Gastroesophageal sphincter (tissue), 4 donors: ENCODE measurements around the gene S100A12. TPM values are rescaled to one million over a fixed set of nuclear protein-coding genes. Genes with fewer than 3 reads are reported as not detected.

Experiments
- ATAC-seq: fragments of 150-250 bp; one replicate; pipeline ENCODE4 v1.9.1; 2016; ENCODE audit warnings: mild to moderate bottlenecking, moderate library complexity
- H3K27ac ChIP-seq, 4 donors: fragments of 200-600 bp; sonication (generic) in 3 of 4; 1 replicate in 3 of 4; 2 replicates in 1 of 4; pipeline ENCODE4 v1.5.1; 2016 to 2019
- H3K27me3 ChIP-seq: fragments of 200-600 bp; sonication (generic); one replicate; pipeline ENCODE4 v1.5.1; 2019
- H3K36me3 ChIP-seq, 2 donors: fragments of 200-600 bp; sonication (generic); one replicate each; pipeline ENCODE4 v1.5.1; 2019; ENCODE audit warnings: control low read depth in 1 of 2
- H3K4me1 ChIP-seq, 3 donors: fragments of 200-600 bp; sonication (generic); 1 replicate in 2 of 3; 2 replicates in 1 of 3; pipeline ENCODE4 v1.5.1; 2016 to 2019; ENCODE audit warnings: control low read depth in 2 of 3
- H3K4me3 ChIP-seq, 2 donors: fragments of 200-600 bp; sonication (generic); one replicate each; pipeline ENCODE4 v1.5.1; 2019; ENCODE audit warnings: mild to moderate bottlenecking in 1 of 2, moderate library complexity in 1 of 2
- H3K9me3 ChIP-seq, 3 donors: fragments of 200-600 bp; sonication (generic); one replicate each; pipeline ENCODE4 v1.5.1; 2017 to 2019; ENCODE audit warnings: control low read depth in 2 of 3
- EP300 ChIP-seq: sonication (generic); formaldehyde crosslinking; IDR thresholded peaks from one replicate; pipeline ENCODE4 v1.6.1; 2017; ENCODE audit warnings: antibody characterized with exemption, mild to moderate bottlenecking
- POLR2A ChIP-seq, 2 donors: fragments of 450-650 bp; IDR thresholded peaks; one replicate each; pipeline ENCODE4 v1.6.1; 2017; ENCODE audit warnings: antibody characterized with exemption in 2 of 2, mild to moderate bottlenecking in 2 of 2, moderate library complexity in 1 of 2
- POLR2AphosphoS5 ChIP-seq: sonication (generic); formaldehyde crosslinking; IDR thresholded peaks from one replicate; pipeline ENCODE4 v1.6.1; 2017; ENCODE audit warnings: antibody characterized with exemption
- WGBS, 2 donors: methylation state at CpG; one replicate each; pipeline ENCODE4 v1.1.5; 2018; ENCODE audit warnings: low coverage in 1 of 2; 5-methylcytosine and 5-hydroxymethylcytosine counted together
- total RNA-seq, 4 donors: library from RNA; depleted of rRNA; stranded (reverse); fragments of >200 nt; gene quantifications; one replicate each; pipeline ENCODE4 v1.1.0, GENCODE V29; 2016
- TF ChIP-seq, protein P1 (sequence below), 4 experiments: fragments of 200-600 bp in 2 of 4; fragments of 450-650 bp in 2 of 4; sonication (generic) in 1 of 4; IDR thresholded peaks; one replicate each; pipeline ENCODE4 v1.5.1; 2017 to 2019; ENCODE audit warnings: antibody characterized with exemption in 4 of 4, mild to moderate bottlenecking in 2 of 4, moderate library complexity in 2 of 4

Gene S100A12
- total RNA-seq, 4 donors from 2014 or later, result 1.4 to 21.1 (median 12.6) TPM; not detected in 1

DNA sequence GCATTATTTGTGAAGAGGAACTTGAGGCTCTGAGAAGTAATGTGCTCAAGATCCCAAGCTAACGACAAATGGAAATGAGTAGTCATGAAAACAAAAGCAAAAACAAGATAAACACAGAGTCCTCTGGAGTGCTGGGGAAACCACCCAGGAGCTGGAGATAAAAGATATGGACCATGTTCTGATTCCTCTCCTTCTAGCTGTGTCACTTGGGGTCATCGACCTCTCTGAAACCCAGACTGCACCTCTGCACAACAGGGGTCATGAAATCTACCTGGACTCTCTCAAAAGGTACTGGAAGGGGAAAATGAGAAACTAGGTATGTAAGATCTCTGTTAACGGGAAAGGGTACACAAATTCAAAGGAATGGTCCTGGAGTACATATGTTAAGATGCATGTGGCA, 33.2 kb downstream of the S100A12 start:
- Histone ChIP-seq H3K27me3 (peaks cover 57% of the 10 kb centered on the region), H3K36me3 (no peaks in the 10 kb centered on the region), H3K4me1 (no peaks in the 10 kb centered on the region), H3K27ac (no peak overlapping the region), H3K4me3 (no peak overlapping the region), H3K9me3 (no peaks in the 10 kb centered on the region)
- ATAC-seq, result no peak
- 62 to 86% methylated on average over 1 to 3 of the region's 3 CpGs for WGBS, 2 donors
- no peak for TF ChIP-seq POLR2A (IDR thresholded peaks at IDR 0.05)
- no peak for TF ChIP-seq EP300
- TF ChIP-seq, protein P1, sequence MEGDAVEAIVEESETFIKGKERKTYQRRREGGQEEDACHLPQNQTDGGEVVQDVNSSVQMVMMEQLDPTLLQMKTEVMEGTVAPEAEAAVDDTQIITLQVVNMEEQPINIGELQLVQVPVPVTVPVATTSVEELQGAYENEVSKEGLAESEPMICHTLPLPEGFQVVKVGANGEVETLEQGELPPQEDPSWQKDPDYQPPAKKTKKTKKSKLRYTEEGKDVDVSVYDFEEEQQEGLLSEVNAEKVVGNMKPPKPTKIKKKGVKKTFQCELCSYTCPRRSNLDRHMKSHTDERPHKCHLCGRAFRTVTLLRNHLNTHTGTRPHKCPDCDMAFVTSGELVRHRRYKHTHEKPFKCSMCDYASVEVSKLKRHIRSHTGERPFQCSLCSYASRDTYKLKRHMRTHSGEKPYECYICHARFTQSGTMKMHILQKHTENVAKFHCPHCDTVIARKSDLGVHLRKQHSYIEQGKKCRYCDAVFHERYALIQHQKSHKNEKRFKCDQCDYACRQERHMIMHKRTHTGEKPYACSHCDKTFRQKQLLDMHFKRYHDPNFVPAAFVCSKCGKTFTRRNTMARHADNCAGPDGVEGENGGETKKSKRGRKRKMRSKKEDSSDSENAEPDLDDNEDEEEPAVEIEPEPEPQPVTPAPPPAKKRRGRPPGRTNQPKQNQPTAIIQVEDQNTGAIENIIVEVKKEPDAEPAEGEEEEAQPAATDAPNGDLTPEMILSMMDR (IDR thresholded peaks at IDR 0.05), result no peak
- TF ChIP-seq POLR2AphosphoS5, result no peak

DNA sequence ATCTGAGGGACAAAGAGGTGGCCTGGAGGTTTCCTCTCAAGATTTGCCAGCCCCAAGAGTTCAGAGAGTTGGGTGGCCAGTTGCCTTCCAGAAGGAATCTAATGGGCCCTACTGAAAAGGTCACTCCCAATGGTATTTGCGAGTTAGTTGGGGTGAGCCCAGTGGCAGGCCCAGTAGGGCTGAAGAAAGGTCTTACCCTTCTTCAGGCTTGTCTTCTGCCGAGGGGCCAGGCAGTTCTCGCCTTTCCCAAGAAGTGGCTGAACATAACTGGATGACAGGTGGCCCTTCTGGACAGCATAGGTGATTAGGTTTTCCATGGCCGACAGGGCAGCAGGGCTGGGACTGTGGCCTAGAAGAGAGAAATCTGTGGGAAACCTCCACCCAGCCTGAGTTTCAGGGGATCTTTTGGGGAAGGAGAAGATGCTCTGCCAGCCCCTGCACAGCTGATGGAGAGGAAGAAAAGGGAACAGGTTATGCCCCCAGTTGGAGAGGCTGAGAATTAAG, 33.9 kb downstream of the S100A12 start:
- WGBS, 2 donors, result 93% methylated on average over 3 of the region's 4 CpGs; no CpG with 5 or more reads in 1 of the 2 donors
- no peak overlapping the region for H3K4me3 ChIP-seq
- H3K27me3 ChIP-seq, result peaks cover 50% of the 10 kb centered on the region
- no peaks in the 10 kb centered on the region for H3K4me1 ChIP-seq
- no peaks in the 10 kb centered on the region for H3K36me3 ChIP-seq
- H3K27ac ChIP-seq, result no peak overlapping the region
- ATAC-seq, result no peak
- TF ChIP-seq POLR2A (IDR thresholded peaks at IDR 0.05) (no peak), POLR2AphosphoS5 (no peak), EP300 (no peak)
- H3K9me3 ChIP-seq, result no peaks in the 10 kb centered on the region

DNA sequence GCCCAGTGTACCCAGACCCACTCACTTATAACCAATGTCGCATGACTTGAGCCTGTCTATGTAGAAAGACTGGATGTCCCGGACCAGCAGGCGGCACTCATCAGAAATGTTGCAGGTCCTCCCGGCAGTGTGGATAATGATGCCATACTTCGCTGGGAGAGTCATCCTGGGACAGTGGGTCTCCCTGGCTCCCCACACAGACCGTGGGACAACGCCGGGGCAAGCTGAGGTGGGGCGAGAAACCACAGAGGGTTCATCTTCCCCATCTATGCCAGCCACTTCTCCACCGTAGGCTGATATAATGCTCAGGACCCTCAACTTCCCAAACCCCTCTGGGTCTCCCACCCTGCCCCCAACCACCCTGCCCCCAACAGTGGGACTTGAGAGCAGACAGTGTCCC, 35.1 kb downstream of the S100A12 start:
- no peaks in the 10 kb centered on the region for H3K9me3 ChIP-seq
- H3K4me3 ChIP-seq, result no peak overlapping the region
- peaks cover 38% of the 10 kb centered on the region for H3K27me3 ChIP-seq
- no peak for ATAC-seq
- 83 to 91% methylated on average over 6 to 10 of the region's 10 CpGs for WGBS, 2 donors
- H3K4me1 ChIP-seq, result no peaks in the 10 kb centered on the region
- no peaks in the 10 kb centered on the region for H3K36me3 ChIP-seq
- TF ChIP-seq, protein P1 (IDR thresholded peaks at IDR 0.05), result no peak
- no peak overlapping the region for H3K27ac ChIP-seq

DNA sequence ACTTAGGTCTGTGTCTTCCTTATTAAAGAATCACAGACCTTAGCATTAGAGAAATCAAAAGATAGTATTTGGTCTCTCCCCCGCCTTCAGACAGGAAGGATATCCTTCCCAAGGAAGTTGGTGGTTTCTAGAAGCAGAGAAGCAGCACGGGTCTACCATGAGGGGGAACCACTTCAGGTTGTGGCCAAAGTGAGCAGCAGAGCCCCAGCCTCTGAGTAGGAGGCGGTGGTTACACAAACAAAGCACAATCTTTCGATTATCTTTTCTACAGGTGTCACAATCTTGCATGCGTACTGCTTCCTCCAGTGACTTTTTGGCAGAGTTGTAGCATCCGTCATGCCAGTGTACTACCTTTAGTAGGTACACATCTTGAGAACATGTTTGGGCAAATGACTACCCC, 35.6 kb downstream of the S100A12 start:
- Histone ChIP-seq H3K36me3 (no peaks in the 10 kb centered on the region), H3K4me3 (no peak overlapping the region), H3K27me3 (peaks cover 33% of the 10 kb centered on the region), H3K4me1 (no peaks in the 10 kb centered on the region), H3K9me3 (no peaks in the 10 kb centered on the region), H3K27ac (no peak overlapping the region)
- TF ChIP-seq POLR2AphosphoS5 (no peak), EP300 (no peak), POLR2A (IDR thresholded peaks at IDR 0.05) (no peak)
- TF ChIP-seq, protein P1 (IDR thresholded peaks at IDR 0.05), result no peak
- 67 to 71% methylated on average over 5 of the region's 6 CpGs for WGBS, 2 donors
- no peak for ATAC-seq

DNA sequence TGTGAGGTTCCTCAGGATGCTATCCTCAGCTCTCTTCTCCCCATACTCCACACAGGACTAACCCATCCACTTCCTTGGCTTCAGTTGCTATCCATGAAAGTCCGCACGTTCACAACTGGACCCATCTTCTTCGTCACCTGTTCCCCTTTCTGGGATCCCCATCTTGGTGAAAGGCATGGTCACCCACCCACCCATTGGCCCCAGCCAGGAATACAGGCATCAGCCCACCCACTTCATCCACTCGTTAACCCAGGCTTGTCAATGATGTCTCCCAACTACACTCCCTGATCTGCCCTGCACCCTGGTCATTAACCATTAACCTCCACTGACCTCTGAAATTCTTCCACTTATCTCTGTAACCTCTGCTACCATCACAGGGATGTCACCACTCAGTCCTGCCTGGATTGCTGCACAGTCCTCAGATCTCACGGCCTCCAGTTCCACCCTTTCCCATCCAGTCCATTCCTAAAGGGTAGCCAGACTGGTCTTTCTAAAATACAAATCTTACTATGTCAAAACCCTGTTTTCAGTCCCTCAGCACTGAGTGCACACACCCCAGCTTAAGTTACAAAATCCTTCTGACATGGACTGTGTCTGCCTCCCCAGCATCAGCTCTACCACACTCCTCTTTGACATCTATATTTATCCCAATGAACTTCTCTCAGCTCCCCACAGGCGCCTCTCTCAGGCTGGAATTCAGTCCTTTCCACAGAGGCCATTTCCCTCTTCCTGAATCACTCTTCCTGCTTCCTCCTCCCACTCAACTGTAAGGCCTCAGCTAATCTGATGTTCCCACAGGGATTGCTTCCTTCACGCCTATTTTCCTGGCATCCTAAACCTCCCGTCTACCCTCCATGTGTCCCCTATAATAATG, 37.2 kb downstream of the S100A12 start:
- H3K4me1 ChIP-seq, result no peaks in the 10 kb centered on the region
- WGBS, 2 donors, result 57 to 61% methylated on average over 8 of the region's 8 CpGs
- no peak overlapping the region for H3K27ac ChIP-seq
- H3K4me3 ChIP-seq, result no peak overlapping the region
- TF ChIP-seq POLR2A (IDR thresholded peaks at IDR 0.05), result no peak
- TF ChIP-seq POLR2AphosphoS5, result no peak
- TF ChIP-seq EP300, result no peak
- TF ChIP-seq, protein P1 (IDR thresholded peaks at IDR 0.05), result no peak
- no peak for ATAC-seq
- no peaks in the 10 kb centered on the region for H3K9me3 ChIP-seq
- peaks cover 24% of the 10 kb centered on the region for H3K27me3 ChIP-seq
- no peaks in the 10 kb centered on the region for H3K36me3 ChIP-seq
